Stimulated activated naive CD8-positive, alpha-beta T cell treated with anti-CD3 and anti-CD28 coated beads, Interleukin-15, amount 100 ng/mL, for 72 hours (primary cell): ENCODE measurements around the gene POLK.

Experiments used
- ATAC-seq: fragments of 150-1000 bp; cut with Tn5 transposase; 2 replicates; pipeline ENCODE4 v1.10.0; 2021; ENCODE audit warnings: mild to moderate bottlenecking, moderate library complexity
- DNase-seq, 2 donors: peaks; one replicate each; pipeline ENCODE4 v3.0.0; 2021 to 2022
- H3K27ac Mint-ChIP-seq, 2 donors: one replicate each; pipeline ENCODE4 v1.8.0; 2022; ENCODE audit warnings: mild to moderate bottlenecking in 2 of 2, mixed read lengths in 2 of 2, moderate library complexity in 2 of 2
- H3K27me3 Mint-ChIP-seq: one replicate; pipeline ENCODE4 v1.8.0; 2022; ENCODE audit warnings: mixed read lengths
- H3K4me1 Mint-ChIP-seq: one replicate; pipeline ENCODE4 v1.8.0; 2022; ENCODE audit warnings: mild to moderate bottlenecking, mixed read lengths
- H3K4me3 Mint-ChIP-seq, 2 donors: one replicate each; pipeline ENCODE4 v1.8.0; 2022; ENCODE audit warnings: mild to moderate bottlenecking in 2 of 2, mixed read lengths in 2 of 2, moderate library complexity in 1 of 2
- H3K9me3 Mint-ChIP-seq, 2 donors: one replicate each; pipeline ENCODE4 v1.8.0; 2022; ENCODE audit warnings: mixed read lengths in 2 of 2

The POLK gene

GRCh38 chr5:75623846-75624245 is 112.2 kb downstream of the POLK start:
- H3K27ac Mint-ChIP-seq, result no peak overlapping the region
- ATAC-seq (no peak), DNase-seq (no peak)
- no peaks in the 10 kb centered on the region for H3K9me3 Mint-ChIP-seq
- no peak overlapping the region for H3K4me3 Mint-ChIP-seq
- H3K4me1 Mint-ChIP-seq, result peaks cover 12% of the 10 kb centered on the region
- no peaks in the 10 kb centered on the region for H3K27me3 Mint-ChIP-seq

GRCh38 chr5:75626959-75627358 is 115.3 kb downstream of the POLK start:
- H3K27ac Mint-ChIP-seq, result no peak overlapping the region
- DNase-seq (no peak), ATAC-seq (peak; percentile 71)
- no peaks in the 10 kb centered on the region for H3K27me3 Mint-ChIP-seq
- H3K9me3 Mint-ChIP-seq, result no peaks in the 10 kb centered on the region
- H3K4me1 Mint-ChIP-seq, result peaks cover 12% of the 10 kb centered on the region
- no peak overlapping the region for H3K4me3 Mint-ChIP-seq

- DNase-seq, result no peak
- H3K27me3 Mint-ChIP-seq, result no peaks in the 10 kb centered on the region
- no peak for ATAC-seq
- H3K9me3 Mint-ChIP-seq, result no peaks in the 10 kb centered on the region
- H3K4me3 Mint-ChIP-seq, result no peak overlapping the region
- H3K27ac Mint-ChIP-seq, result no peak overlapping the region
- H3K4me1 Mint-ChIP-seq, result peaks cover 12% of the 10 kb centered on the region
These were observed 116.1 kb downstream of the POLK start for GRCh38 chr5:75627801-75628200.

GRCh38 chr5:75630875-75631274 is 119.2 kb downstream of the POLK start:
- H3K4me1 Mint-ChIP-seq, result peaks cover 12% of the 10 kb centered on the region
- H3K4me3 Mint-ChIP-seq, result no peak overlapping the region
- no peak overlapping the region for H3K27ac Mint-ChIP-seq
- no peak for ATAC-seq
- H3K27me3 Mint-ChIP-seq, result peaks cover 1% of the 10 kb centered on the region
- no peak for DNase-seq
- H3K9me3 Mint-ChIP-seq, result peaks cover 0 to 4% of the 10 kb centered on the region in 2 donors

GRCh38 chr5:75632321-75632720 is 120.6 kb downstream of the POLK start:
- DNase-seq, result no peak
- no peak overlapping the region for H3K4me3 Mint-ChIP-seq
- peaks cover 9% of the 10 kb centered on the region for H3K27me3 Mint-ChIP-seq
- no peak overlapping the region for H3K27ac Mint-ChIP-seq
- ATAC-seq, result no peak
- peaks cover 0 to 4% of the 10 kb centered on the region in 2 donors for H3K9me3 Mint-ChIP-seq
- peaks cover 2% of the 10 kb centered on the region for H3K4me1 Mint-ChIP-seq

GRCh38 chr5:75637949-75638348 is 126.3 kb downstream of the POLK start:
- peaks cover 9% of the 10 kb centered on the region for H3K27me3 Mint-ChIP-seq
- no peak overlapping the region for H3K4me3 Mint-ChIP-seq
- ATAC-seq, result no peak
- H3K4me1 Mint-ChIP-seq, result no peaks in the 10 kb centered on the region
- H3K27ac Mint-ChIP-seq, result no peak overlapping the region
- H3K9me3 Mint-ChIP-seq, result peaks cover 0 to 4% of the 10 kb centered on the region in 2 donors
- no peak for DNase-seq

GRCh38 chr5:75639535-75640311 is 128.0 kb downstream of the POLK start:
- no peak for DNase-seq

GRCh38 chr5:75640395-75640794 is 128.7 kb downstream of the POLK start:
- no peak overlapping the region for H3K4me3 Mint-ChIP-seq
- no peaks in the 10 kb centered on the region for H3K4me1 Mint-ChIP-seq
- peaks cover 0 to 4% of the 10 kb centered on the region in 2 donors for H3K9me3 Mint-ChIP-seq
- H3K27ac Mint-ChIP-seq, result no peak overlapping the region
- ATAC-seq (no peak), DNase-seq (no peak)
- H3K27me3 Mint-ChIP-seq, result peaks cover 9% of the 10 kb centered on the region

More at GRCh38 chr5:75639535-75640311, 128.0 kb downstream of the POLK start:
- no peak for ATAC-seq
- Mint-ChIP-seq H3K27me3 (peaks cover 9% of the 10 kb centered on the region), H3K4me1 (no peaks in the 10 kb centered on the region), H3K9me3 (peaks cover 0 to 4% of the 10 kb centered on the region in 2 donors), H3K27ac (no peak overlapping the region), H3K4me3 (no peak overlapping the region)

- Mint-ChIP-seq H3K27me3 (peaks cover 8% of the 10 kb centered on the region), H3K4me3 (no peak overlapping the region), H3K4me1 (no peaks in the 10 kb centered on the region), H3K27ac (no peak overlapping the region), H3K9me3 (no peaks in the 10 kb centered on the region)
- no peak for DNase-seq
- ATAC-seq, result no peak
These were observed 129.1 kb downstream of the POLK start for GRCh38 chr5:75640826-75641225.

- Mint-ChIP-seq H3K27ac (no peak overlapping the region), H3K4me3 (no peak overlapping the region), H3K4me1 (peaks cover 7% of the 10 kb centered on the region), H3K9me3 (no peaks in the 10 kb centered on the region), H3K27me3 (no peaks in the 10 kb centered on the region)
- DNase-seq, result no peak
- peak; percentile 50 for ATAC-seq
These were observed 137.0 kb downstream of the POLK start for GRCh38 chr5:75648712-75649111.
